ENCODE results near the gene FBLIM1. TPM values are rescaled to one million over a fixed set of nuclear protein-coding genes. Genes with fewer than 3 reads are reported as not detected.

Gene FBLIM1
- total RNA-seq, 1 donor from 2014 or later = 78.3 TPM

DNA sequence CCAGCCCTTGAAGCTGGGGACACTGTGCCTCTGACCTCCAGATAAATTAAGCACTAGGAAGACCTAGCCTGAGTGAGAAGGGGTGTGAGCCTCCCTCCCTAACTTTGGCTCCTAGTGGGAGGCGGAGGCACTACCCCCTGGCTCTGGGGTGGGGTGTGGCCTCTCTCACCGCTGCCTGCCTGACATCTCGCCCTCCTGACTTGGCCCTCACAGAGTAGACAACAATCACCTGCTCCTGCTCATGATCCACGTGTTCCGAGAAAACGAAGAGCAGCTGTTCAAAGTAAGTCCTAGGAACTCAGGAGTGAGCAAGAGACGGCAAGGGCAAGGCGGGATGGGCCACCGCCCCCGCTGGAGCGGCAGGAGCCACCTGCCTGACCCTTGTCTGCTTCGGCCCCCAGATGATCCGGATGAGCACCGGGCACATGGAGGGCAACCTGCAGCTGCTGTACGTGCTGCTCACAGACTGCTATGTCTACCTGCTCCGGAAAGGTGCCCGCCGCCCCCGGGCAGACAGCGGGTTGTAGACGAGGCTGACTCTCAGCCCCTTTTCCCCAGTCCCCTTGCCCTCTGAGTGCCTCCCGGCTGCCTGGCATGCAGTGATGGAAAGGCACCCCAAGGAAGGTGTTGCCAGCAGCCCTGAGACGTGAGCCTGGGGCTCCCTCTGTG, 30.6 kb upstream of the FBLIM1 start:
- H3K9me3 Mint-ChIP-seq = no peaks in the 10 kb centered on the region
- no peaks in the 10 kb centered on the region for H3K27me3 Mint-ChIP-seq
- H3K27ac Mint-ChIP-seq = no peak overlapping the region
- DNase-seq (ENCODE audit: extremely low spot score, unreplicated experiment) = no peak
- no peaks in the 10 kb centered on the region for H3K4me1 Mint-ChIP-seq (ENCODE audit: unreplicated experiment)
- H3K36me3 Mint-ChIP-seq = no peaks in the 10 kb centered on the region
- H3K4me3 Mint-ChIP-seq = no peak overlapping the region
- no peak for TF ChIP-seq CTCF (conservative IDR thresholded peaks at IDR 0.05)

DNA sequence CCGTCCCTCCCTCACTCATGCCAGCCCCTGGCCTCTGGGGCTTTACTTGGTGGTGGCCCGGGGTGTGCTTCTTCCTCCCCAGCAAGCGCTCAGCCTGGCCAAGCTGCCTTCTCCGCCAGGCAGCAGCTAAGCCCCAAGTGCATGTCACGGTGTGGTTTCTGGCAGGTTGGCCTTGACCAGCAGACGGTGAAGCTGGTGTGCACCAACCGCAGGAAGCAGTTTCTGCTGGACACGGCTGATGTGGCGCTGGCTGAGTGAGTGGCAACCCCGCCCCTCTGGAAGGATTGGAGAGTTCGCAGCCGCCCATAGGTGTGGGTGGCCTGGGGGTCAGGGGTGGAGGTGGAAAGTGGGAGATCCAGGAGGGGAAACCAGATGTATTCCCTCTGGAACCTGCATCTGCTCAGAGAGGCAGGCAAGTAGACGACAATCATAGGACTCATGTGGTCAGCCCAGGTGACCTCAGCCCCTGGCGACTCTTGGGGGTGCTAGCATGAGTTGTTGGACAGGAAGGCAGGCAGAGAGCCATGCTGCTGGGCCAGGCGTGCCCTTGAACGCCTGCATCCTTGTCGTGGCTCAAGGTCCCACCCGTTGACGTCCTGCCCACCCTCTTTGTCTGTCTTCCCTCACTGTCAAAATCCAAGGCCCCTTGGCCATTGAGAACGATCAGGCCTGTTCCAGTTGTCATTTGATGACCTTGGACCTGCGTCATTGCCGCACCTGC, 29.5 kb upstream of the FBLIM1 start:
- no peak overlapping the region for H3K4me3 Mint-ChIP-seq
- H3K27ac Mint-ChIP-seq = no peak overlapping the region
- no peaks in the 10 kb centered on the region for H3K9me3 Mint-ChIP-seq
- no peak for DNase-seq (ENCODE audit: extremely low spot score, unreplicated experiment)
- TF ChIP-seq CTCF (conservative IDR thresholded peaks at IDR 0.05) = no peak
- H3K4me1 Mint-ChIP-seq (ENCODE audit: unreplicated experiment) = no peaks in the 10 kb centered on the region
- no peaks in the 10 kb centered on the region for H3K36me3 Mint-ChIP-seq
- no peaks in the 10 kb centered on the region for H3K27me3 Mint-ChIP-seq

GRCh38 chr1:15730423-15730822, 28.2 kb upstream of the FBLIM1 start:
- no peak overlapping the region for H3K27ac Mint-ChIP-seq
- DNase-seq (ENCODE audit: extremely low spot score, unreplicated experiment) = no peak
- no peaks in the 10 kb centered on the region for H3K36me3 Mint-ChIP-seq
- H3K27me3 Mint-ChIP-seq = no peaks in the 10 kb centered on the region
- no peaks in the 10 kb centered on the region for H3K9me3 Mint-ChIP-seq
- no peak for TF ChIP-seq CTCF (conservative IDR thresholded peaks at IDR 0.05)
- H3K4me3 Mint-ChIP-seq = no peak overlapping the region
- H3K4me1 Mint-ChIP-seq (ENCODE audit: unreplicated experiment) = no peaks in the 10 kb centered on the region

- no peaks in the 10 kb centered on the region for H3K27me3 Mint-ChIP-seq
- H3K4me1 Mint-ChIP-seq (ENCODE audit: unreplicated experiment) = no peaks in the 10 kb centered on the region
- H3K27ac Mint-ChIP-seq = no peak overlapping the region
- DNase-seq (ENCODE audit: extremely low spot score, unreplicated experiment) = no peak
- no peaks in the 10 kb centered on the region for H3K9me3 Mint-ChIP-seq
- H3K36me3 Mint-ChIP-seq = no peaks in the 10 kb centered on the region
- TF ChIP-seq CTCF (conservative IDR thresholded peaks at IDR 0.05) = no peak
- H3K4me3 Mint-ChIP-seq = no peak overlapping the region
Measured at GRCh38 chr1:15730936-15731335, 27.7 kb upstream of the FBLIM1 start.

GRCh38 chr1:15731735-15732685, 26.6 kb upstream of the FBLIM1 start:
- no peaks in the 10 kb centered on the region for H3K36me3 Mint-ChIP-seq
- H3K4me3 Mint-ChIP-seq = no peak overlapping the region
- no peaks in the 10 kb centered on the region for H3K27me3 Mint-ChIP-seq
- no peak for TF ChIP-seq CTCF (conservative IDR thresholded peaks at IDR 0.05)
- no peaks in the 10 kb centered on the region for H3K4me1 Mint-ChIP-seq (ENCODE audit: unreplicated experiment)
- H3K9me3 Mint-ChIP-seq = no peaks in the 10 kb centered on the region
- H3K27ac Mint-ChIP-seq = no peak overlapping the region
- DNase-seq (ENCODE audit: extremely low spot score, unreplicated experiment) = no peak
